Endothelial cell of hepatic sinusoid (primary cell): ENCODE data around the gene SULT1C4.

Source experiments
- in situ Hi-C: cut with HindIII; loops from 2 replicates; pipeline ENCODE4 v1.10.0; 2017; ENCODE audit warnings: low sequenced_read_pairs

Gene SULT1C4

DNA sequence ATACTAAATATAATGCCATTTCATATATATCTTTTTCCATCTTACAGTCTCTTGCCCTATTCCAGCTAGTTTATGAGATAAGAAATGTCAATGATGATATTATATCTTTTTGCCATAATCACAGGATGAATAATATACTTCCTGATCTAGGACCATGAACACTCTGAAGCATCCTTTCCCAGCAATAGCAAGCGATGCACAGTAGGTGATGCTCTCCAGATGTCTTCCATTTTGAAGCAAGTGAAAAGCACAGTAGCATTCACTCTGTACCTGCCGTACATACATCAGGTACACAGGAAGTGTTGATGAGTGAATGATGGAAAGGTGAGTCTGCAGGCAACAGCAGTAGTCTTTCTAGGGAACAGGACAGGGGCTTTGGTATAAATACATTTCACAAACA is 8.6 kb upstream of the SULT1C4 start:
- in situ Hi-C loops: no loop called here

DNA sequence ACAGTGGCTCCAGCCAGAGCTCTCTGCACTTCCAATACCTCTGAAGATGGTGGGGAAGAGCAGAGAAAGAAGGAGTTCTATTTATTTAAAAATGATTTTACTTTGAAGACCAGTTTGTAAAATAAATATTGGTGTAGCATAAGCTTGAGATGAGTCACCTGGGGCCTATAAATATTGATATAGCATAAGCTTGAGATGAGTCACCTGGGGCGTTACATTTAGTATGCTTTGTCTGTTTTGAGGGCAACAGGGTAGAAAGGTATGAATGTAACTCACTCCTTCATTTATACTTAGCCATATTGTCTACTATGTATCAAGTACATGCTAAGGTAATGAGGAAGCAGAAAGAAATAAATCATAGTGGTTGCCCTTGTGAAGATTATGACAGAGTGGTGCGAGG is 7.7 kb upstream of the SULT1C4 start:
- in situ Hi-C loops: no loop called here

DNA sequence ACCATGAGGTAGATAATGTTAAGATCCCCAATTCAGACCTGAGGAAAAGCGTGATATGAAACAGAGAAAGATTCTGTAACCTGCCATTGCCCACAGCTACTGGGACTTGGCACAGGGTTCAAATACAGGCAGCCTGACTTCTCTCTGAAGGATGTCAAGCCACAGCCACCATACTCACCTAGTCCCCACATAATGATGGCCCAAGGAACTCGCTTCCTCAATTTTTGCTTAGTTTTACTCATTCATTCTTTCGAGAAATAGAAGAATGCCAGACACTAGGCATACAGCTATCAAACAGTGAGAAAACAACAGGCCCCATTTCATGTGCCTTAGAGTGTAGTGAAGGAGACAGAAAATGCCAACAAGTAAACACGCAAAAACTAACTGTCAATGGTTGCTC is 980 bp upstream of the SULT1C4 start:
- in situ Hi-C loops: no loop called here

DNA sequence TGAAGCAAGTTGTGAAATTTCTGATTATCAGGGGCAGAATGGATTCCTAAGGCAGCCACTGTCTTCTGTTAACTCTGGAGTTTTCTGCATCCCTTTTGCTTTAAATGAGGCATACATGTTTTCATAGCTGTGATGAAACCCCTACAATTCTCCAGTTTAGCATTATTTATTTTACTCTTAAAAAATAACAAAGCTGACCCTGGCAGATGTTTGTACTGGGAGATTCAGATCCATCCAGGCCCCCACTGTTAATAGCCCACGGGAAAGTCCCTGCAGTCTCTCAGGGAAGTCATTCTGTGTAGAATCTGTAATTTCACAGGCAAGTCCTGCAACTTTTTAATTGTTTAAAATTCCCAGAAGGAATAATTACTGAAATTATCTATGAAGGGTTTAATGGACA is 353 bp upstream of the SULT1C4 start:
- in situ Hi-C loops: no loop called here

DNA sequence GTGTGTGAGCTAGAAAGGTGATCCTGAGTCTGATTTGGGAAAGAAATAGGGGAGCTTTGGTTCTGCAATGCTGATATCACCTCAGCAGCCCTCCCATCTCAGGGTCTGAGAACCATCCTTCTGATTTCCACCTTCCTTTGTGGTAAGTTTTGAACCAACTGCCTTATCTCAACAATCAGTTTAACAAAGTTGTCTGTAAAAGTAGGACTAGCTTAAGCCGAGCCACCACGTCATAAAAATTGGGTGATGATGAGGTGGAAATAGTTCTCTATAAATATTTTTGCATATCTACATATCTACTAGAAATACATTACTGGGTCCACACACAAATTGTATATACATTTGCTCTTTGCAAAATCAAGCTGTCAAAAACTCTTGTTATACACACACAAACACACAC is 1.1 kb downstream of the SULT1C4 start:
- in situ Hi-C loops: no loop called here

DNA sequence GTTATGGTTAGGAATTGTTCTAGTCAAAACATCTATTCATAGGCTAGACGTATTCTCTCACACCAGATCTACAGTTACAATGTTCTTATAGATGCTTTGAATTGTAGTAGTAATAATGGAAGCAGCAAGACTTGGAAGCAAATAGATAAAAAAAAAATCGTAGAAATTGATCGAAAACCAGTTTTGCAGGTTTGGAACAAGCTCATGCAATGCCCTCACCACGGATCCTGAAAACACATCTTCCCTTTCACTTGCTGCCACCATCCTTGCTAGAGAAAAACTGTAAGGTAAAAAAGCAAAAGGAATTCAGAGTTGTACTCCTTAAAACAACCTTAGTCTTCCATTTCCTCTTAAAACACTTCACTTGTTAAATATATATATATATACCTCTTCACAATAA is 4.4 kb downstream of the SULT1C4 start:
- in situ Hi-C loops: no loop called here

DNA sequence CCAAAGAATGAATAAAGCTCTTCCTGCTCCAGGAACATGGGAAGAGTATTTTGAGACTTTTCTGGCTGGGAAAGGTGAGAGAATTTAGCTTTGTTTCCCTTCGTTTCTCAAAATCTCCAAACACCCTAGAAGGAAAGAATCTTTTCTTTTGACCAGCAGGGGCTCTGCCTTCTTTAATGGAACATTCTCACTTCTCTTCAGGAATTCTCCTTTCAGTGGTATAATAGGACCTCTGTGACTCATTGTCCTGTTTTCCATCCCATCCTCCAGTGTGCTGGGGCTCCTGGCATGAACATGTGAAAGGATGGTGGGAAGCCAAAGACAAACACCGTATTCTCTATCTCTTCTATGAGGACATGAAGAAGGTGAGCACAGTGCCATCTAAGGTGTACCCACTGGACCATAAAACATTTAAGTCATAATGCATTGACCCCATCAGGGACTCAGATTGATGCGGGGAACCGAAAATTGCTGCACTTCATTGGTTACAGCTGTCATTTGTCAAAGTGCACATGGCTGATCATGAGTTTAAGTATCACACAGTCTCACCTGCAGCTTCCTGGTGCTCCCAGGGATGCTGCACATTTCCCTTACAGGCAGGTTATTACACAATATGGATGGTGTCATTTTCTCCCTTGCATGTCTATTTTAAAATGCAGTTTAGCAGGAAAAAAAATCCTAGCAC is 5.5 kb downstream of the SULT1C4 start:
- in situ Hi-C loops: no loop called here

DNA sequence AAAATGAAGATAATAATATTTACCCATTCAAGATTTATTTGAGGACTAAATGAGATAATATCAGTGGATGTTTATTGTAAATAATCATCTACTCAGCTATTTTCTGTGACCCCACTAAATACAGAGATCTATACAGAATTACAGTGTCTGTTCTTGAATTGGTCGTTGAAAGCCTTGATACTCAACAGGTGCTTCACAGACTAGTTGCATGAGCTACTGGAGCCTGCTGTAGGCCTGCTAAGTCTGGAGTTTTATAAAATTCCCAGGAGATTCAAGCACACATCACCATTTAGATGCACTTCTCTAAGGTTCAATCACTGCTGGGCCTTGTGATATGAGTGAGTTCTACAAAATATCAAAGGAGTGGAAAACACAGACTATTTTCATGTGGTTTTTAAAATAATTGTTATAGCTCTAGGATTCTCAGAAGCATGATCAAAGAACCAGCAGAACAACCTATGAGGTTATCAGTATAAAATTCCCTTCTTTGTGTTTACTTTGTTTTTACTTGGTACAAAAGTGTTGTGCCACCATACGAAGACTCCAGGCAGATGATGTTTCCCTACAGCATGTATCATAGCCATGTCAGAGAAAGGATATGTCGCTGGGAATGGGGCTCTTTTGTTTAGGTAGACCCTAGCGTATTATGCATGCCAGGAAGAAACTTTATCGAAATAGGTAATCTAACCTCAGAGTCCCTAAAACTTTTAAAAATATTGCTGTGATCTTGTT is 7.1 kb downstream of the SULT1C4 start:
- in situ Hi-C loops: loop anchor here (5.0 kb wide), 1 partner anchor 67 kb away; no protein-coding TSS in a partner anchor

DNA sequence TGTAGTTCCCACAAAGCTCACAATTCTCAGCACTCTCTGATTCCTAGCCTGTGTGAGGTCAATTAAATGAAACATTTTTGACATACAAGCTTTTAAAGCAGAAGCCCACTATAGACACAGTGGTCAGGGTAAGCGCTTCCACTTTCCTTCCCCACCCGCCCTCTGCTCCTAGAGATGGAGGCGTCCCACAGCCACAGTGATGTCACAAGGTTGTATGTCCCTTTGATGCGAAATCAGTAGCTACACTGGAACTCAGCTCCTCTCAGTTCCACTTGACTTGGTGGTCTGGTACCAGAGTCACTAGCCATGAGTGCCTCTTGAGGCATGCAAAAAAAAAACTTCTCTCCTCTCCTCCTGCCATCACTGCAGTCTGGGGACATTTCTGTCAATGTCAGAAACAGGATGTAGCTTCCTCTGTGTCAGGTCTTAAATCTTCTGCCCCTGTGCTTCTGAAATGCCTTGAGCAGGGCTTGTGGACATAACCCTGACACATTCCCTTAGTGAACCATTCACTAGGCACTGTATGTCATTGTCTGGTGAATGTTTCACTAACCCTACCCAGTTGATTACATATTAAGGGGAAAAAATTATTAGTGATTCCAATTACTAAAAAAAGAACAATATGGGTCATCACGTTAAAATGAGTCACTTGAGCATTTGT is 7.8 kb downstream of the SULT1C4 start:
- in situ Hi-C loops: loop anchor here (5.0 kb wide), 1 partner anchor 67 kb away; no protein-coding TSS in a partner anchor

DNA sequence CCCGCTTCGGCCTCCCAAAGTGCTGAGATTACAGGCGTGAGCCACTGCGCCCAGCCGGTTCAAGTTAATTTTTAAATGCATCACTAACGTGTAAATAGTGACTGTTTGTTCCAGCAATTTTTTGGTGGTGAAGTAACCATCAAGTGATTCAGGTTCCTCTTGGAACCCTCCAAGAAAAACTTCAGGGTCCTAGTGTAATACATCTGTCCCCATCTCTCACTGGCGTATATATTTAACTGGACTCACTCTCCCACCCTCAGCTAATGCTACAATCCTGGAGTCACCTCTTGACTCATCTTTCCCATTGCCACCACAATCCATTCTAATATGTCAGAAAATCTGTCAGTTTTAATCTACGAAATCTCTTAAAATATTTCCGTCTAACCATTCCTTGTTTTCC is 10.3 kb downstream of the SULT1C4 start:
- in situ Hi-C loops: loop anchor here (5.0 kb wide), 1 partner anchor 64 kb away; no protein-coding TSS in a partner anchor

DNA sequence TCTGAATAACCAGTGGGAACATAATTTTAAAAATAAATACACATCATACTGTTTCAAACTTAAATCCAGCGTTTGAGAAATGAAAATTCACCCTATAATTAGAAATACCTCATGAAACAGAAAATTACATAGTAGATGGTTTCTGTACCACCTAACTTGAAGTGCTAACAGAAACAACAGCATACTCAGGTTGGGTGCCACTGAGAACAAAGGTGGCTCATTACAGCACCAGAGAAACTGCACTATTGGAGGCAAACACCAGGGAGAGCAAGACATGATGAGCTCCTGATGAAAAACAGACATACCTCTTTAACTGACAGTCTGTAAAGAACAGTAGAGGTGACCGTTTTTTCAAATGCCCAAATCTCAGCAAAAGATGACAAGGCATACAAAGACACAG is 12.6 kb downstream of the SULT1C4 start:
- in situ Hi-C loops: no loop called here

DNA sequence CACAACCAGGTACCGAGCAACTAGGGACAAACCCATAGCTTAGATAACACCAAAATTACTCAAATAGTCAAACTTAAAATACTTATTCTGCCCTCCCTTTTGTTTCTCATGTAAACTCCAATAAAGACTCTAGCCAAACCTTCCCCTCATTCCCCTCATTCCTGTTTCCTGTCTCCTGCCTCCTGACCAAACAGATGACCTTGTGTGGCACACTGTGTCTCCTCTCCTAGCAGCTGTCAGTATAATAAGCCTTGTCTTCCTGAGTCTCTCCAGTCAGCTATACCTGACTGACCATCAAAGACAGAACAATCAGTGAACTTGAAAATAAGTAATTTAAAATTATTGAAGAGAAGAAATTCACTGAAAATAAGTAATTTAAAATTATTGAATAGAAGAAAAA is 14.3 kb downstream of the SULT1C4 start:
- in situ Hi-C loops: no loop called here

DNA sequence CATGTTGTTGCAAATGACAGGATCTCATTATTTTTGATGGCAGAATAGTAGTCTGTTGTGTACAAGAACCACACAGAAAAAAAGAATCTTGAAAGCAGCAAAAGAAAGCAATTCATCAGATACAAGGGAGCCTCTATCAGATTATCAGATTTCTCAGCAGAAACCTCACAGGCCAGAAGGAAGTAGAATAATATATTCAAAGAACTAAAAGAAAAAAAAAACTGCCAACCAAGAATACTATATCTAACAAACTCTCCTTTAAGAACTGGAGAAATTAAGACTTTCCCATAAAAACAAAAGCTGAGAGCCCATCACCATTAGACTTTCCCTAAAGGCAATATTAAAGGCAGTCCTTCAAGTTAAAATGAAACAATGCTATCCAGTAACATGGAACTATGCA is 15.4 kb downstream of the SULT1C4 start:
- in situ Hi-C loops: no loop called here

DNA sequence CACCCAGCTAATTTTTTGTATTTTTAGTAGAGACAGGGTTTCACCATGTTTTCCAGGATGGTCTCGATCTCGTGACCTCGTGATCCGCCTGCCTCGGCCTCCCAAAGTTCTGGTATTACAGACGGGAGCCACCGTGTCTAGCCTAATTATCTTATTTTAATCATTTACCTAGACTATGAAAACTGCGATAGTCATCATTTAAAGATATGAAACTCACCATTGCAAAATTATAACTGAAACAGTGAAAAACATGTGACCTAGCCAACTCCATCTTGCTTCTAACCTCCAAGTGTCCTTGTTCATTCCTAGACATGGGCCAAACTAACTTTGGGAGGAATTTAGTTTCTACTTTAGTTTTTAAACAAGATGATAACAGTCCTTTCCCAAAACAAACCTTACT is 17.4 kb downstream of the SULT1C4 start:
- in situ Hi-C loops: no loop called here

DNA sequence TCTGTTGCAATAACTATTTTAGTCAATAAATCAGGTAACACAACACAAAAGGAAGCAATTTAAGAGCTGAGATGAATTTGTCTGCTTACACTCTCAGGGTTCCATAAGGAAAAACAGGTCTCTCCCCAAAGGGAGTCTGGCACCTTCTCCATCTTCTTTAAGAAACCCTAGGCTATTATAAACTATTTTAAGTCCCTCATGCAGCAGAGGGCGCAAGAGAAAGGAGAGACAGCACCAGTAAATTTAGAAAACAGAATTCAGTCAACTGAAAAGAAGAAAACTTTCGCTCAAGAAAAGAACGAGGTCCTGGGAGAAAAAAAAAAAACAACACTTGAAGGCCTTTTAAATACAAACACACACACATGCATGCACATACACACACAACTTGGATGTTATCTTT is 19.1 kb downstream of the SULT1C4 start:
- in situ Hi-C loops: no loop called here

DNA sequence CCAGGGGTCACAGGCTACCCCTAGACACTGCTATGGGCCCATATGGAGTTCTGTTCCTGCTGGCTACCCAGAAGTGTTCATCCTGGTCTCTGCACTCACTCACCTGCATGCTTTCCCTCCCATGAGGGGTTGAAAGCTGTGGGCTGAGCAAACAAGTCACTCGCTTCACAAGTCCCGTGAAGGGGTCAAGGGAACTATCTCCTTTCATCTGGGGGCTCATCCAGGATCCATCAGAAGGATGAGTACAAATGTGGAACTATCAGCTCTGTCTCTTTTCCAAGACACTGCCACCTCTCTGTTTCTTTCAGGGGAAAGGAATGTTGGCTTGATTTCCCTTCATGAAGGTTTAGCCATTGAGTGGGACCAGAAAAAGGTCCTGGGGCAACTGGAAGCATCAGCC is 21.7 kb downstream of the SULT1C4 start:
- in situ Hi-C loops: no loop called here

DNA sequence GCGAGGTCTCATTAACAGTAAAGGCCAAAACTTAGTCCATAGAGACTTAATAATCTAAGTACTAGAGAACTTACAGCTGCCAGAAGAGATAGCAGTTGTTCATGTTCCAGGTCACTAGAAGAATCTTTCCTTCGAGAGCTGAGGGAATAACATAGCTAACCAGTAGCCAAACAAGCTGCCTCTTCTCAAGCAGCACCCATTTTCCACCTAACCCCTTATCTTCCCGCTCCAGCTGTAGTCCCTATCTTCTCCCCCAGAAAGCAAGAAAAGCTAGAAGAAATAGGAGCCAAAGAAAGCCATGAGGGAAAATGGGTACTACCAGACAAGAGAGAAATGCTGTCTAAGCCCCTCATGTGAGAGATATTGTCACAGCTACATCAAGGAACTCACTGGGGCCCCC is 24.0 kb downstream of the SULT1C4 start:
- in situ Hi-C loops: no loop called here

DNA sequence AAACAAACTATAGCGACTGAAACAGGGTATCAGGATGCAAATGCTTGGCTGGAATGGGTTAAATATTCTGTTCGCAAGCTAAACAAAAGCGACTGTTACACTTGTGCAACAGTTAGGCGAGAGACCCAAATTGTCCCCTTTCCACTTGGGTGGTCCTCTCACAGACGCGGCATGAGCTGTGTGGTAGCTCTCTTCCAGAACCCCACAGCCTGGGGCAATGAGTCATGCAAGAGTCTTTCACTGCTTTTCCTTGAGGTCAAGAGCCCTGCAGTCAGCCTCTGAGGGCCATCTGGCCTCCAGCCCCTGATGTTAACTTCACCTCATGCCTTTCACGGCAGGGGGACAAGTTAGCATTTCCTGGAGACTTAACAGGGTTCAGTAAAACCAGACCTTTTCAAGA is 25.7 kb downstream of the SULT1C4 start:
- in situ Hi-C loops: no loop called here

DNA sequence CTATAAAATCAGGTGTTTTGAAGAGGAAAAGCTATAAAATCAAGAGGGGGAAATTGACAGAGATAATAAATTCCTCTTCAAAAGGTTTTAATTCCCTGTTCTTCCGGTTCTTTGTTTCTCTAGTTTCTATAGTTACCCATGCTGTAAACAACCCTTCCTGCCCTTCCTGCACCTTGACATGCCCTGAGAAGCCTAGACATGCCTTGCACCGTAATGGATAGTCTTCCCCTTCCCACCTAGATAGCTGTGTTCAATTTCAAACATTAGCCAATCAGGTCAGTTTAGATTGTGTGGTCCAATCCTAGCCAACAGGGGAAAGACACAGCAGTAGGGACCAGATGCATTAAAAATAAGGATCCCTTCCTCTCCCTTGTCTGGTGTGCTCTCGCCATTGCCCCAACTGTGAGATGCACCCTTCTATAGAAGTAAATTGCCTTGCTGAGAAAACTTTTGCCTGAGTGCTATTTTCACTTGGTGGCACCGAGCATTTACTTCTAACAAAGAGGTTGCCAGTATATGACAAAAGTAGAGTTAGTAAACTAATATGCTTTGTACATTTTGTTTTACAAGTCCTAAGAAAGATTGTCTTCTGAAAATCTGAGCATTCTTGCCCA is 27.1 kb downstream of the SULT1C4 start:
- in situ Hi-C loops: loop anchor here (5.0 kb wide), 1 partner anchor 53 kb away; no protein-coding TSS in a partner anchor

DNA sequence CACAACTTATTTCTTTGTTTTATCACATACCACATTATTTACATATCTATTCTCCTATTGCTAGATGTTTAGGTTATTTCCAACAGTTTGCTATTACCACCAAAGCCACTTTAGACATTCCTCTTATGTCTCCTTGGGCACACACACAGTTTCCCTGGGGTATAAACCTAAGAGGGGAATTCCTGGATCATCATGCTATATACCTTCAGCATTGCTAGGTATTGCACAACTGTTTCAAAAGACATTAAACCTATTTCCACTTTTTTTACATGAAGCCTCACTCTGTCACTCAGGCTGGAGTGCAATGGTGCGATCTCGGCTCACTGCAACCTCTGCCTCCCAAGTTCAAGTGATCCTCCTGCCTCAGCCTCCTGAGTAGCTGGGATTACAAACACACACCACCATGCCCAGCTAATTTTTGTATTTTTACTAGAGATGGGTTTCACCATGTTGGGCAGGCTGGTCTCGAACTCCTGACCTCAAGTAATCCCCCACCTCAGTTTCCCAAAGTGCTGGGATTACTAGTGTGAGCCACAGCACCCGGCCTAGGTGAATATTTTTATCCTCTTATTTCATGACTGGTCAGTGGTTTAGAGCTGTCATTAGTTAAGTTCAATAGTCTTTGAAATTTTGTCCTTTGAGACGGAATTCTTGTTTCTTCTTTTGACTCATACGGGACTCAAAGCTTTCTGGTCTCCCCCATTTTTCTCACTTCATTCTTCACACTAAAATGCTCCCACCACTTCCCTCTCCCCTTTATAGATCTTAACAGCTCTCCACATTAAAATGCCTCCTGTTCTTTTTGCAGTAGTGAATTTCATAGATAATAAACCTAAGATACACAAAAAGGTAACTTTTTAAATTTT is 30.3 kb downstream of the SULT1C4 start:
- in situ Hi-C loops: loop anchor here (5.0 kb wide), 1 partner anchor 56 kb away; no protein-coding TSS in a partner anchor
